Astrocyte (in vitro differentiated cells and primary cell): ENCODE results near the gene RIOK2. TPM values are rescaled to one million over a fixed set of nuclear protein-coding genes. Genes with fewer than 3 reads are reported as not detected.
A peak's percentile ranks its signal among the peaks of the same experiment; 100 is the strongest.

Experiments
- DNase-seq: peaks from one replicate; pipeline ENCODE4 v3.0.0-alpha.2; 2010; ENCODE audit warnings: low read depth
- FAIRE-seq: peaks from 2 replicates; lab custom pipeline; 2011; peaks lifted over from hg19 to GRCh38; lab: Jason Lieb, UNC
- H2AFZ ChIP-seq: 2 replicates; pipeline ENCODE4 v1.6.0; 2012; ENCODE audit warnings: low read depth, low read length, inconsistent platforms
- H3K27ac ChIP-seq: 2 replicates; pipeline ENCODE4 v1.5.1; 2011; ENCODE audit warnings: low read depth, low read length, inconsistent platforms
- H3K27me3 ChIP-seq: 2 replicates; pipeline ENCODE4 v1.6.0; 2011; ENCODE audit warnings: low read length, inconsistent platforms; ENCODE audit not compliant: insufficient read depth
- H3K36me3 ChIP-seq: 2 replicates; pipeline ENCODE4 v1.5.1; 2011; ENCODE audit warnings: low read length, inconsistent platforms; ENCODE audit not compliant: insufficient read depth
- H3K4me1 ChIP-seq: 2 replicates; pipeline ENCODE4 v1.5.1; 2011; ENCODE audit warnings: low read length, inconsistent platforms; ENCODE audit not compliant: insufficient read depth
- H3K4me2 ChIP-seq: 2 replicates; pipeline ENCODE4 v1.6.0; 2012; ENCODE audit warnings: low read length, inconsistent platforms
- H3K4me3 ChIP-seq: 2 replicates; pipeline ENCODE4 v1.5.1; 2011; ENCODE audit warnings: low read depth, mild to moderate bottlenecking, low read length, inconsistent platforms; ENCODE audit not compliant: insufficient read depth
- H3K79me2 ChIP-seq: 2 replicates; pipeline ENCODE4 v1.6.0; 2012; ENCODE audit warnings: mild to moderate bottlenecking, low read length, inconsistent platforms; ENCODE audit not compliant: insufficient read depth
- H3K9ac ChIP-seq: 2 replicates; pipeline ENCODE4 v1.6.0; 2012; ENCODE audit warnings: mild to moderate bottlenecking, low read length, inconsistent platforms
- H3K9me3 ChIP-seq: 2 replicates; pipeline ENCODE4 v1.5.1; 2012; ENCODE audit warnings: low read depth, mild to moderate bottlenecking, low read length, inconsistent platforms; ENCODE audit not compliant: insufficient read depth
- H4K20me1 ChIP-seq: 2 replicates; pipeline ENCODE4 v1.6.0; 2012; ENCODE audit warnings: low read length, inconsistent platforms; ENCODE audit not compliant: insufficient read depth
- H3K27ac Mint-ChIP-seq: one replicate; pipeline ENCODE4 v1.8.0; 2021; ENCODE audit warnings: mild to moderate bottlenecking, mixed read lengths; ENCODE audit not compliant: unreplicated experiment
- H3K27me3 Mint-ChIP-seq: one replicate; pipeline ENCODE4 v1.8.0; 2021; ENCODE audit warnings: low read depth, mixed read lengths; ENCODE audit not compliant: unreplicated experiment
- H3K36me3 Mint-ChIP-seq: one replicate; pipeline ENCODE4 v1.8.0; 2021; ENCODE audit warnings: low read depth, mixed read lengths; ENCODE audit not compliant: unreplicated experiment
- H3K4me1 Mint-ChIP-seq: one replicate; pipeline ENCODE4 v1.8.0; 2021; ENCODE audit warnings: low read depth, mixed read lengths; ENCODE audit not compliant: unreplicated experiment
- H3K4me3 Mint-ChIP-seq: one replicate; pipeline ENCODE4 v1.8.0; 2021; ENCODE audit warnings: mild to moderate bottlenecking, moderate library complexity, mixed read lengths; ENCODE audit not compliant: unreplicated experiment
- H3K9me3 Mint-ChIP-seq: one replicate; pipeline ENCODE4 v1.8.0; 2021; ENCODE audit warnings: mild to moderate bottlenecking, mixed read lengths; ENCODE audit not compliant: unreplicated experiment
- CTCF ChIP-seq: IDR thresholded peaks from 2 replicates; pipeline ENCODE4 v1.5.1; 2011; ENCODE audit warnings: low read depth, mild to moderate bottlenecking, inconsistent platforms, low read length, moderate library complexity; ENCODE audit not compliant: insufficient read depth
- EZH2 ChIP-seq: IDR thresholded peaks from 2 replicates; pipeline ENCODE4 v1.6.1; 2012; ENCODE audit warnings: mild to moderate bottlenecking, low read length, inconsistent platforms; ENCODE audit not compliant: insufficient read depth
- total RNA-seq: library from RNA; stranded (reverse); gene quantifications from 2 replicates; pipeline ENCODE4 v1.2.1, GENCODE V29; 2021

RIOK2 gene
- total RNA-seq, 1 donor from 2014 or later: 39.4 TPM

- H3K9me3 ChIP-seq: peaks cover 4% of the 10 kb centered on the region
- H2AFZ ChIP-seq: no peak overlapping the region
- no peak overlapping the region for H3K27ac Mint-ChIP-seq
- H3K4me3 ChIP-seq: no peak overlapping the region
- H3K27me3 Mint-ChIP-seq: no peaks in the 10 kb centered on the region
- H3K27ac ChIP-seq: no peak overlapping the region
- no peaks in the 10 kb centered on the region for H3K4me1 ChIP-seq
- H3K79me2 ChIP-seq: no peaks in the 10 kb centered on the region
- peak; percentile 34 for FAIRE-seq
- TF ChIP-seq CTCF (peak; percentile 45), EZH2 (no peak)
- H3K9ac ChIP-seq: no peak overlapping the region
- no peaks in the 10 kb centered on the region for H3K27me3 ChIP-seq
- peaks cover 5% of the 10 kb centered on the region for H3K9me3 Mint-ChIP-seq
- DNase-seq: no peak
- no peak overlapping the region for H3K4me2 ChIP-seq
- H4K20me1 ChIP-seq: peaks cover 9% of the 10 kb centered on the region
- H3K4me1 Mint-ChIP-seq: peaks cover 3% of the 10 kb centered on the region
- H3K36me3 Mint-ChIP-seq: peaks cover 12% of the 10 kb centered on the region
- H3K4me3 Mint-ChIP-seq: no peak overlapping the region
- H3K36me3 ChIP-seq: peaks cover 35% of the 10 kb centered on the region
Observed at GRCh38 chr5:97163360-97163764, 19.7 kb downstream of the RIOK2 start.

GRCh38 chr5:97162045-97162444, 21.0 kb downstream of the RIOK2 start:
- H3K36me3 ChIP-seq: peaks cover 25% of the 10 kb centered on the region
- FAIRE-seq: peak; percentile 90
- no peak overlapping the region for H3K4me3 Mint-ChIP-seq

More at GRCh38 chr5:97162045-97162444, 21.0 kb downstream of the RIOK2 start:
- Histone ChIP-seq H3K4me2 (no peak overlapping the region), H3K9me3 (peaks cover 5% of the 10 kb centered on the region), H4K20me1 (peaks cover 9% of the 10 kb centered on the region), H3K4me1 (no peaks in the 10 kb centered on the region), H3K27me3 (no peaks in the 10 kb centered on the region), H3K4me3 (no peak overlapping the region), H2AFZ (no peak overlapping the region), H3K27ac (no peak overlapping the region), H3K9ac (no peak overlapping the region), H3K79me2 (no peaks in the 10 kb centered on the region)
- DNase-seq: peak; percentile 57
- Mint-ChIP-seq H3K9me3 (peaks cover 17% of the 10 kb centered on the region), H3K4me1 (peaks cover 3% of the 10 kb centered on the region), H3K27me3 (no peaks in the 10 kb centered on the region), H3K36me3 (peaks cover 17% of the 10 kb centered on the region), H3K27ac (no peak overlapping the region)
- TF ChIP-seq EZH2: no peak
- peak; percentile 97 for TF ChIP-seq CTCF
